ENCODE data around the gene CADPS.

CADPS gene

DNA sequence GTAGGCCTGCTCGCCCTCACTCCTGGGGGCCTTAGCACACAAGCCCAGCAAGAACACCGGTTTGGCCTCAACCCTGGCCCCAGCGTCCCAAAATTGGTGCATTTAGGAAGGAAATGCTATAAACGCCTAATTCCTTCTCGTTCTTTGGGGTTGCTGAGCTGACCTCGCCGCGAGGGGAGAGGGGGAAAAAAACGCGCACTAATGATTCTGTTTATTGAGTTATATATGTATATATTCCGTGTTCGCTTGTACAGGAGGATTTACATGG is 505.8 kb downstream of the CADPS start:
- no peak for DNase-seq

DNA sequence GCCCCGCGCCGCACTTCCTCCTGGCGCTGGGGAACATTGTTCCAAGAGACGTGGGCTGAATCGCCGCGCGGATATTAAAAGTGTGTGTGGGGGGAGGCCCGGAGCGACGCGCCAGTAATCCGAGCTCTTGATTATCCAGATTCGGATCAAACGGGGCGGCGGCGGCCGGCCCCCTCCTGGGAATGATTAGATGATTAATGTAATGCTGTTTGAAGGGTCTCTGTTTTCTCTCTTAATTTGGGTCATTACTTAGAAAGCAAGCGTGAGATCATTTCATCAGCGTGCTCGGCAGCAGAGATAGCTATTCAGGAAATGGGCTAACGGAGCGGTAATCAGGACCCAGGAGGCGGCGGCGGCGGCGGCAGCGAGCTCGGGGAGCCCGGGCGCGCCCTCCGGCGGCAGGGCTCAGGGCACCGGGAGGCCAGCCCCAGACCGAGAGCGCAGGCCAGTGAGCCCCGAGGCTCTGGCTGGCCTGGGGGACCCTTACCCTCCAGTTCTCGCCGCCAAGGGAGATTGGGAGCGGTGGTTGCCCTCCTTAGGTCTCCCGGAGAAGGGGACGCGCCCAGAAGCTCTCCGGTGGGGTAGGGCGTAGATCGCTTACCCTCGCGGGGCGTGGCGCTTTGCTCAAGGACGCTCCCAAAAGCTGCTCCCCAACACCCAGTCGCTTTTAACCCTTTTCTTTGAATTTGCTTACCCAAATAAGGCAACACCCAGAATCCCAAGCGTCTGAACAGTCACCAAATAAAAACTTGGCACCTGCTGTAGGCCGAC is 506.3 kb downstream of the CADPS start:
- DNase-seq = no peak

DNA sequence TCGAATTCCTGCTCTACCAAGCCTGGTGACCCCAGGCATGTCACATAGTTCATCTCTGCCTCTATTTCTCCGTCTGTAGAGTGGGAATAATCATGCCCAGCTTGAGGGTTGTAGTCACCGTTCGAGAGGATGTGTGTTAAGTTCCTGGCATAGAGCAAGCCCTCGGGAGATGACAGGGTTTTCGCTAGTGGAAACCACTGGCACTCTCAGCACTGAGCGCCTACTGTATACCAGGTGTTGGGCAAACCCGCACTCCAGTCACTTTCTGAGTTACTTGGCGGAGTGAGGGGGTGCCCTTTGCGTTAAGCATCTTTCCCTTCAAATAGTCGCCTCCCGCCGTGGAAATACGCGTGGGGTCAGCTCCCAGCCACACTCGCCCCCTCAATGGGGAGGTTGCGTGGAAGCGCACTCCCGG is 506.9 kb downstream of the CADPS start:
- DNase-seq = no peak

GRCh38 chr3:62367763-62368195 is 507.4 kb downstream of the CADPS start:
- DNase-seq = no peak

- DNase-seq = no peak
Observed at GRCh38 chr3:62366126-62366484, 509.1 kb downstream of the CADPS start.

DNA sequence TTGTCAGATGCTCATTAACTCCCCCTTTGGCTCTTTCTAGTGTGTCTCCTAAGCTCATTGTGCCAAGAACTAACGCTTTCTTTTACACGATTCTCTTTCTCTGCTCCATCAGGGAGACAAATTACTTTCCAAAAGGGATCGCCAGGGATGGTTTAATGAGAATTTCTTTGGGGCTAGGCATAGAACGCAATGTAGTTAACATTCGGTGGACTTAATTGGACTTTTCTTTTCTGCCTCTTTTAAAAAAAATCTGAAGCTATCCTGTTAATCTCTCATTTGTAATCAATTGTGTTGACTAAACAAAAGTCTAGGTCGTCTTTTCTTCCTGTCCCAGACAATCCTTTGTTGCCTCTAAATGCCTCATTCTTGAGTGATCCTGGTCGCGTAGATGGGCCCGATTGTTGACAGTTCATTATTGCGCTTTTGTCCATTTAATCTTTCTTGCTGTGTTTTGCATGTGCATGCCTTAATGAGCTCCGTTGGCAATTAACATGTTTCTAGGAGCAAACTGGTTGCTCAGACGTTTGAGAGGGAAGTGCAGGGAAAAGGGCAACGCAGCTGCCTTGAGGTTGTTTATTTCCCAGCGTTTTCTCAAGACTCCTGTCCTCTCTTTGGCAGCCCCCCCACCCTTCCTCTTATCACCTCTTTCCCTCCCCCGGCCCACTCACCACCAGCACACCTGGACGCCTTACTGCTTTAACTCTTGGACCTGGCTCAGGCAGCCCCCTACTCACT is 509.7 kb downstream of the CADPS start:
- DNase-seq = no peak

- no peak for DNase-seq
Observed at GRCh38 chr3:62364191-62364590, 511.0 kb downstream of the CADPS start.

DNA sequence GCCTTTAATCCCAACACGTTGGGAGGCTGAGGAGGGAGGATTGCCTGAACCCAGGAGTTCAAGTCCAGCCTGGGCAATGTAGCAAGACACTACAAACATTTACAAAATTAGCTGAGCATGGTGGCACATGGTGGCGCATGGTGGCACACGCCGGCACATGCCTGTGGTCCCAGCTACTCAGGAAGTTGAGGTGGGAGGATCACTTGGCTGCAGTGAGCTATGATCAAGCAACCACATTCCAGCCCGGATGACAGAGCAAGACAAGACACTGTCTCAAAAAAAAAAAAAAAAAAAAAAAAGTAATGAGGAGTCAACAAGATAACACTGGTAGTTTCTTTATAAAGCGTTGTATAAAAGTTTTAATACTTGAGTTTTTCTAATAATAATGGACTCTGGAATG is 511.9 kb downstream of the CADPS start:
- DNase-seq = no peak

DNA sequence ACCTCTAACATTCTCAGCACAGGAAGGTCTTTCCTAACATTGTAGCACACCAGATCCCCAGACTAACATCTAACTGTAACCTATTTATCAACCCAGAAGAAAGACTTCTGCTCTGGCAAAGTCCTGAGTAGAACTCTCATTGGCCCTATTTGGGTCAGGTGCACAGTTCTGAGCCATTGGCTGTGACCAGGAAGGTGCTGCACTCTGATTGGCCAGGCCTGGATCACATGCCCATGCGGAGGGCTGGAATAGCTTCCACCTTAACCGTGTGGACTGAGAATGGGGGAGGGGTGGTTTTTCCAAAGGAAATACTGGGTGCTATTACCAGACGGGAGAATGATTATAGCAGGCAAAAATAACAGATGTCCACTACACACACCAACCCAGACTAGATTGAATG is 513.4 kb downstream of the CADPS start:
- DNase-seq = no peak

DNA sequence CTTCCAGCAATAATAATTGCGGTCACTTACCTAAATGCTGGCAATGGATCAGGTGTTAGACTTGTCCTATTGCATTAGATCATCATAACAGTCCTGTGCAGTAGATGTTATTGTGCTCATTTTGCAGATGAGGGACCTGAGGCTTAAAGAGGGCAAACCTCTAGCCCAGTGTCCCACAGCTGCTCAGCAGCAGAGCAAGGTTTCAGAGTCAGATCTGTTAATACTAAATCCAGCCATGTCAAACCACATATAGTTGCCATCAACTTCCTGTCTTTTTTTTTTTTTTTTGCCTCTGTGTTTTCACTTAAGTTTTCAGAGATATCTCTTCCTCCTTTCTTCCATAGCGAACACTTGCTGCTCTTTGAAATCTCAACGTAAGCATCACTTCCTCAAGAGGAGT is 514.0 kb downstream of the CADPS start:
- no peak for DNase-seq

DNA sequence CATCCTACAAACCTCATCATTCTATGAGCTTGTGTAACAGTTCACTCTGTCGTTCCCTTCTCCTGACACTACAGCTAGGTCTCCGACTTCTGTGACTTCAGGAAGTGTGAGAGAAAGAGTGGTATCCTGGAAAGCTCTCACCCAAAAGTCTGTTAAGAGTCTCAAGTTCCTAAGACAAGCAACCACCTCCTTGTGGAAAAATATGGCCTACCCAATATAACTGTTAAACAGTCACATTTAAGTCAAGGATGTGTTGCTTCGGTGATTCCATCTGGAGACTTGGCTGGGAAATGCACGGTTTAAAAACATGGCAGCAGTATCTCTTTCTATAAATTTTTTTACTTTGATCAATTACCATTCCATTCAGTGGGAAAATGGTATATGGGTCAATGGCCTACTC is 515.7 kb downstream of the CADPS start:
- no peak for DNase-seq

GRCh38 chr3:62356356-62356755 is 518.9 kb downstream of the CADPS start:
- DNase-seq = no peak

DNA sequence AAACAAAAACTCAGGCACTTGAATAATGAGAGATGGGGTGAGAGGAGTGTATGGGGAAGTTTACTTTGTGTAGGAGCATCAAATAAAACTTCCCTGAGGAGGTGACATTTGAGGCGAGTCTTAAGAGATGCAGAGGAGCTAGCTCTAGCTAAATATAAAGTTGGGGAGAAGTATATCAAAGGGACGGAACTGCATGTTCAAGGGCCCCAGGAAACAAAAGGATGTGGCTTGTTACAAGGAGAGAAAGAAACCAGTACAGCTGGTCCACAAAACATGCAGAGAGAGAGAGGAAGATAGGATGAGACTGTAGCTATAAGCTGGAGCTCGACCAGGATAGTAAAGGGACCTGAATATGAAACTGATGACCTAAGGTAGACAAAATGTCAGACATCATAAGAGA is 519.5 kb downstream of the CADPS start:
- no peak for DNase-seq

All from AML-193 (cell line).